HL-60/S4 treated with phorbol 12-myristate 13-acetate at 8.2 ng/mL for 4 days and 3 days (cell line): Measurements from ENCODE around the gene PCBP3.

Experiments
- in situ Hi-C: fragments of 300-500 bp; cut with MboI; formaldehyde crosslinking; loops from 2 replicates; pipeline ENCODE4 v1.15.0; 2022; ENCODE audit warnings: low sequenced_read_pairs

PCBP3 gene

GRCh38 chr21:45916011-45916840, 272.7 kb downstream of the PCBP3 start:
- in situ Hi-C loops: no loop called here

- in situ Hi-C loops: no loop called here
Observed at GRCh38 chr21:45917241-45917640, 273.7 kb downstream of the PCBP3 start.

- in situ Hi-C loops: no loop called here
Observed at GRCh38 chr21:45918011-45918410, 274.5 kb downstream of the PCBP3 start.

GRCh38 chr21:45918835-45919447, 275.4 kb downstream of the PCBP3 start:
- in situ Hi-C loops: no loop called here

GRCh38 chr21:45919593-45919992, 276.1 kb downstream of the PCBP3 start:
- in situ Hi-C loops: no loop called here

GRCh38 chr21:45920824-45921600, 277.5 kb downstream of the PCBP3 start:
- in situ Hi-C loops: no loop called here

- in situ Hi-C loops: no loop called here
Observed at GRCh38 chr21:45921917-45922316, 278.4 kb downstream of the PCBP3 start.

- in situ Hi-C loops: no loop called here
Observed at GRCh38 chr21:45922648-45923047, 279.1 kb downstream of the PCBP3 start.

- in situ Hi-C loops: no loop called here
Observed at GRCh38 chr21:45923146-45923545, 279.6 kb downstream of the PCBP3 start.

GRCh38 chr21:45926281-45926680, 282.8 kb downstream of the PCBP3 start:
- in situ Hi-C loops: no loop called here

GRCh38 chr21:45927032-45927431, 283.5 kb downstream of the PCBP3 start:
- in situ Hi-C loops: no loop called here

- in situ Hi-C loops: no loop called here
Observed at GRCh38 chr21:45927851-45928850, 284.6 kb downstream of the PCBP3 start.

- in situ Hi-C loops: no loop called here
Observed at GRCh38 chr21:45929449-45929848, 285.9 kb downstream of the PCBP3 start.

- in situ Hi-C loops: no loop called here
Observed at GRCh38 chr21:45930231-45930760, 286.8 kb downstream of the PCBP3 start.

GRCh38 chr21:45930792-45931191, 287.3 kb downstream of the PCBP3 start:
- in situ Hi-C loops: no loop called here

GRCh38 chr21:45931397-45931969, 288.0 kb downstream of the PCBP3 start:
- in situ Hi-C loops: no loop called here

GRCh38 chr21:45932922-45933502, 289.5 kb downstream of the PCBP3 start:
- in situ Hi-C loops: no loop called here

GRCh38 chr21:45934085-45934484, 290.6 kb downstream of the PCBP3 start:
- in situ Hi-C loops: no loop called here

- in situ Hi-C loops: no loop called here
Observed at GRCh38 chr21:45934554-45934953, 291.0 kb downstream of the PCBP3 start.
